GM12878 (cell line): Measurements from ENCODE around the gene CORO2B. TPM values are rescaled to one million over a fixed set of nuclear protein-coding genes. Genes with fewer than 3 reads are reported as not detected.

Source experiments
- ATAC-seq: fragments of 200-7000 bp; cut with Tn5 transposase; 3 replicates; pipeline ENCODE4 v1.9.1; 2020; ENCODE audit warnings: mild to moderate bottlenecking, moderate library complexity
- BruUV-seq: library from RNA; stranded (reverse); fragments of 400-500 nt; replicated peaks from 2 replicates; lab custom pipeline; 2021; lab: Mats Ljungman, UMichigan
- CTCF ChIA-PET: fragments of 300-600 bp; sonication (Branson Sonifier 250); formaldehyde crosslinking; extraction: SDS; loops from one replicate; lab custom pipeline; 2021; ENCODE audit warnings: inconsistent platforms; lab: Yijun Ruan, JAX
- POLR2A ChIA-PET: fragments of 350-600 bp; formaldehyde crosslinking; extraction: SDS; loops from one replicate; lab custom pipeline; 2021; ENCODE audit warnings: inconsistent platforms; lab: Charles Lee
- RAD21 ChIA-PET: fragments of 300-600 bp; sonication (Branson Sonifier 250); formaldehyde crosslinking; loops from one replicate; lab custom pipeline; 2023; ENCODE audit warnings: antibody characterized with exemption; ENCODE audit not compliant: unreplicated experiment; lab: Charles Lee
- SMC1A ChIA-PET: fragments of 300-600 bp; sonication (Branson Sonifier 250); formaldehyde crosslinking; loops from one replicate; lab custom pipeline; 2023; ENCODE audit not compliant: unreplicated experiment, uncharacterized antibody; lab: Charles Lee
- DNase-seq: peaks from one replicate; pipeline ENCODE4 v3.0.0-alpha.2; 2011; ENCODE audit warnings: low read depth, low spot score
- FAIRE-seq: peaks from 3 replicates; lab custom pipeline; 2011; peaks lifted over from hg19 to GRCh38; lab: Jason Lieb, UNC
- H2AFZ ChIP-seq: 2 replicates; pipeline ENCODE4 v1.6.0; 2011; ENCODE audit warnings: low read depth, low read length, control low read depth; ENCODE audit not compliant: control insufficient read depth
- H3K27ac ChIP-seq: 2 replicates; pipeline ENCODE4 v1.5.1; 2011; ENCODE audit warnings: control low read depth; ENCODE audit not compliant: control insufficient read depth, insufficient read depth
- H3K27me3 ChIP-seq, 2 experiments: replicated peaks in 1 of 2; 2 replicates each; pipeline versions ENCODE4 v1.6.0 to v1.6.1; 2011; ENCODE audit warnings: low read length in 1 of 2; ENCODE audit not compliant: control insufficient read depth in 2 of 2, insufficient read depth in 2 of 2
- H3K36me3 ChIP-seq, 2 experiments: 2 replicates each; pipeline ENCODE4 v1.5.1; 2011; ENCODE audit warnings: low read length in 1 of 2; ENCODE audit not compliant: control insufficient read depth in 2 of 2, insufficient read depth in 2 of 2
- H3K4me1 ChIP-seq: 2 replicates; pipeline ENCODE4 v1.6.1; 2011; ENCODE audit warnings: mild to moderate bottlenecking, low read length, moderate library complexity, mixed read lengths; ENCODE audit not compliant: control insufficient read depth, insufficient read depth
- H3K4me2 ChIP-seq: 2 replicates; pipeline ENCODE4 v1.6.0; 2011; ENCODE audit warnings: control low read depth; ENCODE audit not compliant: control insufficient read depth, insufficient read depth
- H3K4me3 ChIP-seq: fragments of 200-600 bp; sonication (generic); 2 replicates; pipeline ENCODE4 v1.5.1; 2016
- H3K79me2 ChIP-seq: 2 replicates; pipeline ENCODE4 v1.6.0; 2011; ENCODE audit warnings: low read length; ENCODE audit not compliant: control insufficient read depth, insufficient read depth
- H3K9ac ChIP-seq: 2 replicates; pipeline ENCODE4 v1.8.0; 2011; ENCODE audit warnings: low read length, control low read depth, mixed read lengths; ENCODE audit not compliant: control insufficient read depth, insufficient read depth
- H3K9me3 ChIP-seq: replicated peaks from 3 replicates; pipeline ENCODE4 v1.5.1; 2011; ENCODE audit warnings: mild to moderate bottlenecking, low read length; ENCODE audit not compliant: control insufficient read depth, insufficient read depth
- H4K20me1 ChIP-seq: 2 replicates; pipeline ENCODE4 v1.6.0; 2011; ENCODE audit not compliant: control insufficient read depth, insufficient read depth
- CBX3 ChIP-seq: fragments of 200-600 bp; sonication (generic); IDR thresholded peaks from 2 replicates; pipeline ENCODE4 v1.6.1; 2016; ENCODE audit warnings: low read depth, borderline replicate concordance
- CUX1 ChIP-seq: IDR thresholded peaks from 2 replicates; pipeline ENCODE4 v1.6.1; 2012; ENCODE audit warnings: improper control_type of control experiment, low read depth, low read length; ENCODE audit not compliant: insufficient replicate concordance
- DPF2 ChIP-seq: fragments of 450-650 bp; IDR thresholded peaks from 2 replicates; pipeline ENCODE4 v1.6.1; 2017; ENCODE audit warnings: mild to moderate bottlenecking
- HDGF ChIP-seq: fragments of 450-650 bp; IDR thresholded peaks from 2 replicates; pipeline ENCODE4 v1.6.1; 2016; ENCODE audit warnings: antibody characterized with exemption
- JUNB ChIP-seq: IDR thresholded peaks from 2 replicates; pipeline ENCODE4 v1.6.1; 2016; ENCODE audit warnings: antibody characterized with exemption, mild to moderate bottlenecking
- KLF5 ChIP-seq: fragments of 450-650 bp; IDR thresholded peaks from 2 replicates; pipeline ENCODE4 v1.6.1; 2014; ENCODE audit warnings: mild to moderate bottlenecking; ENCODE audit not compliant: partially characterized antibody
- MYB ChIP-seq: fragments of 150-350 bp; IDR thresholded peaks from 2 replicates; pipeline ENCODE4 v1.6.1; 2014; ENCODE audit warnings: mild to moderate bottlenecking, low read depth, low read length, borderline replicate concordance
- NFXL1 ChIP-seq: fragments of 450-650 bp; IDR thresholded peaks from 2 replicates; pipeline ENCODE4 v1.6.1; 2017; ENCODE audit warnings: antibody characterized with exemption, mild to moderate bottlenecking, borderline replicate concordance
- NR2C2 ChIP-seq: IDR thresholded peaks from 2 replicates; pipeline ENCODE4 v1.6.1; 2011; ENCODE audit warnings: borderline replicate concordance, low read depth; ENCODE audit not compliant: control insufficient read depth, insufficient read length
- PKNOX1 ChIP-seq: fragments of 450-650 bp; IDR thresholded peaks from 2 replicates; pipeline ENCODE4 v1.6.1; 2016; ENCODE audit warnings: mild to moderate bottlenecking
- PML ChIP-seq: IDR thresholded peaks from 2 replicates; pipeline ENCODE4 v1.6.1; 2012; ENCODE audit warnings: low read length, inconsistent platforms
- POLR2A ChIP-seq: IDR thresholded peaks from 2 replicates; pipeline ENCODE4 v1.6.1; 2011; ENCODE audit warnings: low read depth, mild to moderate bottlenecking, low read length
- RB1 ChIP-seq: fragments of 450-650 bp; formaldehyde crosslinking; IDR thresholded peaks from 2 replicates; pipeline ENCODE4 v1.6.1; 2017; ENCODE audit warnings: mild to moderate bottlenecking, borderline replicate concordance
- RUNX3 ChIP-seq: IDR thresholded peaks from 2 replicates; pipeline ENCODE4 v1.6.1; 2012; ENCODE audit warnings: low read length, inconsistent platforms
- SMAD5 ChIP-seq: IDR thresholded peaks from 2 replicates; pipeline ENCODE4 v1.6.1; 2016; ENCODE audit warnings: antibody characterized with exemption, low read depth
- YY1 ChIP-seq: IDR thresholded peaks from 2 replicates; pipeline ENCODE4 v1.6.1; 2011; ENCODE audit warnings: low read depth, mild to moderate bottlenecking, low read length
- ZNF217 ChIP-seq: fragments of 450-650 bp; IDR thresholded peaks from 2 replicates; pipeline ENCODE4 v1.6.1; 2017; ENCODE audit warnings: antibody characterized with exemption, mild to moderate bottlenecking
- WGBS: methylation state at CpG from one replicate; pipeline ENCODE4 v1.1.6; 2016; ENCODE audit warnings: low lambda C conversion rate; ENCODE audit not compliant: insufficient replicate concordance, insufficient coverage; ENCODE audit errors: missing lambda C conversion rate; 5-methylcytosine and 5-hydroxymethylcytosine counted together
- in situ Hi-C: fragments of 300-500 bp; cut with MboI; formaldehyde crosslinking; loops from 9 replicates; pipeline ENCODE4 v1.14.3; 2018; ENCODE audit warnings: mixed read lengths
- intact Hi-C: fragments of 100-400 bp; cut with micrococcal nuclease; formaldehyde crosslinking; loops from one replicate; pipeline ENCODE4 v1.14.2; 2022; ENCODE audit not compliant: unreplicated experiment
- polyA plus RNA-seq, 11 experiments: library from polyadenylated mRNA; depleted of rRNA in 4 of 11; unstranded in 6 of 11; stranded (reverse) in 5 of 11; fragments of >200 nt; fragmentation: Nextera tagmentation in 4 of 11; fragmentation: Illumina TruSeq in 1 of 11; extraction: Ambion mirVana in 4 of 11; extraction: Trizol in 1 of 11; gene quantifications; 1 replicate in 1 of 11; 2 replicates in 10 of 11; pipeline versions ENCODE4 v1.2.1 to v1.2.3, GENCODE V29; 2011 to 2016; ENCODE audit warnings: inconsistent platforms in 2 of 11, missing spikeins in 2 of 11, low read depth in 1 of 11
- total RNA-seq, 4 experiments: library from RNA; depleted of rRNA in 3 of 4; stranded (reverse); fragments of >200 nt in 3 of 4; fragmentation: Illumina TruSeq in 1 of 4; extraction: Trizol in 1 of 4; gene quantifications; 2 replicates each; pipeline versions ENCODE4 v1.2.1 to v1.2.3, GENCODE V29; 2013 to 2021
- TF ChIP-seq, protein P1 (sequence below): fragments of 150-350 bp; IDR thresholded peaks from 2 replicates; pipeline ENCODE4 v1.6.1; 2014; ENCODE audit warnings: mild to moderate bottlenecking, low read depth, low read length

The CORO2B gene
- total and polyA plus RNA-seq, 10 of the 15 experiments (the other 5 are each of a cell fraction or from before 2014, with no cell fraction given): 0.05 to 0.73 (median 0.13) TPM; not detected in 4

DNA sequence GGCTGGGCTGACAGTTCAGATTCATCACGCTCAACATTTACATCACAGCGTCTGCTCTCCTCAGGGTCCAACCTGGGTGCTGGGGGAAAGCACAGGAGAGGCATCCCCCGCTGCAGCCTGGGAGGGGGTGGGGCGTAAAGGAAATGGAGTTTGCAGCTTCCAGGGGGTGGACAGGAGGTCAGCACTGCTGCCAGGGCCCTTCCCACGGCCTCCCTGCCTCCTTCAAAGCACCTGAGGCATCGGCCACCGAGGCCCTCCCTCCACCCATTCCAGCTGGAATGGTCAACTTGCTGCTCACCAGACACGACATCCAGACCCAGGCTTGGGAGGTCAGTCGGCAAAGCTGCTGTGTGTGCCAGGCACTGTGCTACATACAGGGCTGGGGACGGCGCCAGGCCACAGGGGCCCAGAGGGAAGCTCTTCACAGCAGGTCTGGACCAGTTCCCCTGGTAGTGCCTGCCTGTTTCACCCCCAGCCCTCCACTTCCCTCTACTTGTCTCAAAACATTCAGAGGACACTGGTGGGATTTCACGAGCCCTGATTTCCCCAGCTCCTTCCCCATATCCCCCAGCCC, 121.2 kb downstream of the CORO2B start:
- H3K4me1 ChIP-seq: no peaks in the 10 kb centered on the region
- no peak overlapping the region for H3K4me2 ChIP-seq
- H3K36me3 ChIP-seq: no peaks in the 10 kb centered on the region
- H2AFZ ChIP-seq: no peak overlapping the region
- peaks cover 0 to 1% of the 10 kb centered on the region in 2 experiments; a peak in 2 of 4 replicates for H3K27me3 ChIP-seq
- BruUV-seq: no TSS peak
- no peaks in the 10 kb centered on the region for H4K20me1 ChIP-seq
- intact Hi-C loops (no loop called here), in situ Hi-C loops (no loop called here)
- CTCF ChIA-PET: interaction anchor here (1.5 kb wide), 1 partner anchor 26 kb away, joined by 3 read pairs; no protein-coding TSS in a partner anchor
- H3K27ac ChIP-seq: no peak overlapping the region
- POLR2A ChIA-PET: no interaction called here
- no peaks in the 10 kb centered on the region for H3K9me3 ChIP-seq
- RAD21 ChIA-PET: no interaction called here
- ATAC-seq (no peak), DNase-seq (no peak), FAIRE-seq (no peak)
- 17% methylated on average over 12 of the region's 12 CpGs for WGBS
- H3K79me2 ChIP-seq: no peaks in the 10 kb centered on the region
- H3K4me3 ChIP-seq: no peak overlapping the region
- SMC1A ChIA-PET: no interaction called here
- no peak for TF ChIP-seq DPF2
- no peak for TF ChIP-seq NR2C2
- no peak for TF ChIP-seq JUNB
- TF ChIP-seq PKNOX1: no peak
- TF ChIP-seq CBX3: no peak
- no peak for TF ChIP-seq POLR2A
- no peak for TF ChIP-seq KLF5
- no peak for TF ChIP-seq PML
- no peak for TF ChIP-seq RUNX3
- TF ChIP-seq RB1: no peak
- TF ChIP-seq, protein P1, sequence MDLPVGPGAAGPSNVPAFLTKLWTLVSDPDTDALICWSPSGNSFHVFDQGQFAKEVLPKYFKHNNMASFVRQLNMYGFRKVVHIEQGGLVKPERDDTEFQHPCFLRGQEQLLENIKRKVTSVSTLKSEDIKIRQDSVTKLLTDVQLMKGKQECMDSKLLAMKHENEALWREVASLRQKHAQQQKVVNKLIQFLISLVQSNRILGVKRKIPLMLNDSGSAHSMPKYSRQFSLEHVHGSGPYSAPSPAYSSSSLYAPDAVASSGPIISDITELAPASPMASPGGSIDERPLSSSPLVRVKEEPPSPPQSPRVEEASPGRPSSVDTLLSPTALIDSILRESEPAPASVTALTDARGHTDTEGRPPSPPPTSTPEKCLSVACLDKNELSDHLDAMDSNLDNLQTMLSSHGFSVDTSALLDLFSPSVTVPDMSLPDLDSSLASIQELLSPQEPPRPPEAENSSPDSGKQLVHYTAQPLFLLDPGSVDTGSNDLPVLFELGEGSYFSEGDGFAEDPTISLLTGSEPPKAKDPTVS: no peak
- TF ChIP-seq MYB: no peak
- no peak for TF ChIP-seq HDGF
- no peak for TF ChIP-seq YY1
- TF ChIP-seq CUX1: no peak
- no peak for TF ChIP-seq SMAD5
- TF ChIP-seq ZNF217: no peak
- TF ChIP-seq NFXL1: no peak
- H3K9ac ChIP-seq: no peak overlapping the region
